NCI-H345 (cell line): Measurements from ENCODE around the gene RBM8A.
A peak's percentile ranks its signal among the peaks of the same experiment; 100 is the strongest.

ENCODE experiments used
- DNase-seq: peaks from one replicate; lab custom pipeline; 2025; lab: John Stamatoyannopoulos, UW

The RBM8A gene

DNA sequence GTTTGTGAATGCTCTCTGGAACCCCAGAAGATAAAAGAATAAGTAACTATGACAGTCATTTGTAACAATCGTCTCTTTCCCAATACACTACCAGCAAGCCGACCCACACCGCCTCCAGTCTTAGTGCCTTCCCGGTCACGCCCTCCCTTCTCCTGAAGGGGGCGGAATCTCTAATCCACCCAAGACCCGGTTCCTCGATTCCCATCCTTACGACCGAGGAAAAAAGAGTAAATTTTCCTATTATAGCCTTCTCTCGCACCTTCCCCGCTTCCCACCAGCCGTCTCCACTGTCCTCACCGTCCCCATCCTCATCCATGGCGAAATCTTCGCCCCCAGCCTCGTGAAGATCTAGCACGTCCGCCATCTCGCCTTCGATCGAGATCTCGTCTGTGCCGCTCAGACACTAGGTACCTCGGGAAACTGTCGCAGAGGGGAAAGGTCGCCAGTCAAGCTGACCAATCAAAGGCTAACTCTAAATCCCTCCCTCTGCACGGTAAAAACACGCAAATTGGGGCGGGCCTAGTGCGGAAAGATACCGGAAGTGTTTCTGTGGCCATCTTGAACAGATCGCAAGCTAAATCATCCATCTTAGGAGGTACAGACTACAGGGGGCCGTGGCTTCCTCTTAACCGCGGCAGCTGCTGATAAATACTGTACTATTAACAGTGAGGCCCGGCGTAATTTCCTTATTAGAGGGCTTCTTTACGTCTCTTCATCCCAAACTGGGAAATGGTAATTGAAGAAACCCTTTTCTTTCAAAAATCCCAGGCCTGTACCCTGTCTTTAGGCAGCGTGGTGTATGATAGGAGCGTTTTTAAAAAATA, at the start of gene RBM8A:
Gene RBM8A (minus strand): TSS at position 422 of the 824 bp plus-strand sequence. CDS start 58 bp downstream, at position 364.
- DNase-seq = peak; percentile 100

DNA sequence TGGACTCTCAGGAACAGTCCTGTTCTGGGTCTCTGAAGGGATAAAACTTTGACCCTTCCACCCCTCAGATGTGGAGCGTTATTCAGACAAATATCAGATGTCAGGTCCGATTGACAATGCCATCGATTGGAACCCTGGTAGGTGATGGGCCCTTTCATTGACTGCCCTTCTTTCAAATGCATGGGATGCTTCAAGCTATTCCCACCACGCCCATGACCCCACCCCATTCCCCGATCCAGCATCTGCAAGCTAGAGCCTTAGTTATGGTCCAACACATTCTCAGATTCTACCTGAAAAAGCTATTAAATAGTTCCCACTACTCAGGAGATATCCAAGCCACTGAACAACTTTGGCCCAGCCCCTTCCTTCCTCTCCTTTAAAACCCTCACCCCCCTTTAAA, 49.7 kb upstream of the RBM8A start:
- no peak for DNase-seq

DNA sequence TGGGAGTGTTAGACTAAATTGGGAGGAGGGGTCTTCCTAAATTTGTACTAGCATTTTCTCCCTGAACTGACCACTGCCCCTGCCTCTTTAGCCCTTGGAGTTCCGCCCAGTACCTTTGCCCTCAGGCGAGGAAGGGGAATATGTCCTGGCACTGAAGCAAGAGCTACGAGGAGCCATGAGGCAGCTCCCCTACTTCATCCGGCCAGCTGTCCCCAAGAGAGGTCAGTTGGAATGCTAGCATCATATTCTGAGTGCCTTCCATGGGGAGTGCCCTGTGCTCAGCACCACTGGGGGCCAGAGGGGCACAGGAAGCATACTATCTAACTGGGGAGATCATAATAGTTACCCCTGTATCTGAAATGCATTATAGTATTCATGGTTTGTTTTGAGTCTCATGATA, 47.9 kb upstream of the RBM8A start:
- DNase-seq = no peak

DNA sequence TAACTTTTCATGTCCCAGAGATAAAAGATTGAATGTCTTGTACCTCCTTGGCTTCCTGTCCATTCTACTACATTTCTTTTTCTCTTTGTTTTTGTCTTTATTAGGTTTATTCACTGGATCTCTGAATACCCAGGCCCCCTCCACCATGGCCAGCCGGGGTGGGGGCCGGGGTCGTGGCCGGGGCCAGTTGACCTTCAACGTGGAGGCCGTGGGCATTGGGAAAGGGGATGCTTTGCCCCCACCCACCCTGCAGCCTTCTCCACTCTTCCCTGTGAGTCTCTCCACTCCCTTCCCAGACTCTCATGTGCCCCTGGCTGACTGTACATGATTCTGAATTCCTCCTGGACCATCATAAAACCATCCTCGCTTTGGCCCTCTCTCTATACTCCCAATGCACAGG, 47.4 kb upstream of the RBM8A start:
- DNase-seq = no peak

DNA sequence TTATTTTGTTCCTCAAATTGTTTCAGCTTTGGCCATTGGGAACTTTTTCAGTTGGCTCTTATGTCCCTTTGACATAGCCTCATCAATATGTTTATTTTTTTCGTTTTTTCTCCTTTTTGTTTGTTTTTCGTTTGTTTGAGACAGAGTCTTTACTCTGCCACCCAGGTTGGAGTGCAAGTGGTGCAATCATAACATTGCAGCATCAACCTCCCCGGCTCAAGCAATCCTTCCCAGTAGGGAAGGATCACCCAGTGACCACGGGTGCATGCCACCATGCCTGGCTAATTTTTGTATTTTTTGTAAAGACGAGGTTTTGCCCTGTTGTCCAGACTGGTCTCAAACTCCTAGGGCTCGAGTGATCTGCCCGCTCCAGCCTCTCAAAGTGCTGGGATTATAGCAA, 45.3 kb upstream of the RBM8A start:
- no peak for DNase-seq

DNA sequence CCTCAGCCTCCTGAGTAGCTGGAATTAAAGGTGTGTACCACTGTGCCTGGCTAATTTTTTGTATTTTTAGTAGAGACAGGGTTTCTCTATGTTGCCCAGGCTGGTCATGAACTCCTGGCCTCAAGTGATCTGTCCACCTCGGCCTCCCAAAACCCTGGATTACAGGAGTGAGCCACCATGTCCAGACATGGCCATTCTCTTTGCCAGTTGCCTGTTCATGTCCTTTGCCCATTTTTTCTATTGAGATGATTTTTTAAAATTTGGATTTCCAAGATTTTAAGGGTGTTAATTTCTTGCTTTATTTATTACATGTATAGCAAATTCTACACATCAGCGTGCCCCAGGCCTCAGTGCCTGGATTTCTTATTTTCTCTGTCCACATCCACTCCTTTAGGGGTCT, 40.0 kb upstream of the RBM8A start:
- no peak for DNase-seq

DNA sequence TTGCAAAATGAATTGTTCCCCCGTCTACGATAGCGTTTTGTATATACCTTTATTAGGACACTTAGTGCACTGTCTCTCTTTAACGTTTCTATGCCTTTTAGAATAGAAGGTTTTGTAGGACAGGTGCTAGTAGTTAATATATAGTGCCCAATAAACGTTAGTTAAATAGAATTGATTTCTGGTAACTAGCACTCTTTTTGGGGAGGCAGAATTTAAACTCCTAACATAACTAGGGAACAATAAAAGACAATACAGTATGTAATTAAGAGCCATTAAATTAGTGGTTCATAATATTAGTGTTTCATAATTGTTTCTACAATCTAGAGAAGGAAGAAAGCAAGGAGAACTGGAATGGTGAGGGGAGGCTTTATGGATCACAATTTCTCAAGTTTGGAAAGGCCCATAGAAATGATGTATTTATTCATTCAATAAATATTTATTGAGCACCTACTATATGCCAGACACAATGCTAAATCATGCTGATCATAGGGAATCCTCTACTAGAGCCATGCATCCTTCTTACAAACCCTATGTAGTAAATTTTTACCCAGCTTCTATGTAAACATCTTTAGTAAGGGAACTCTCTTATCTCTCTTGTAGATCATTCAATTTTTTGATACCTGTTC, 37.9 kb upstream of the RBM8A start:
- DNase-seq = no peak

DNA sequence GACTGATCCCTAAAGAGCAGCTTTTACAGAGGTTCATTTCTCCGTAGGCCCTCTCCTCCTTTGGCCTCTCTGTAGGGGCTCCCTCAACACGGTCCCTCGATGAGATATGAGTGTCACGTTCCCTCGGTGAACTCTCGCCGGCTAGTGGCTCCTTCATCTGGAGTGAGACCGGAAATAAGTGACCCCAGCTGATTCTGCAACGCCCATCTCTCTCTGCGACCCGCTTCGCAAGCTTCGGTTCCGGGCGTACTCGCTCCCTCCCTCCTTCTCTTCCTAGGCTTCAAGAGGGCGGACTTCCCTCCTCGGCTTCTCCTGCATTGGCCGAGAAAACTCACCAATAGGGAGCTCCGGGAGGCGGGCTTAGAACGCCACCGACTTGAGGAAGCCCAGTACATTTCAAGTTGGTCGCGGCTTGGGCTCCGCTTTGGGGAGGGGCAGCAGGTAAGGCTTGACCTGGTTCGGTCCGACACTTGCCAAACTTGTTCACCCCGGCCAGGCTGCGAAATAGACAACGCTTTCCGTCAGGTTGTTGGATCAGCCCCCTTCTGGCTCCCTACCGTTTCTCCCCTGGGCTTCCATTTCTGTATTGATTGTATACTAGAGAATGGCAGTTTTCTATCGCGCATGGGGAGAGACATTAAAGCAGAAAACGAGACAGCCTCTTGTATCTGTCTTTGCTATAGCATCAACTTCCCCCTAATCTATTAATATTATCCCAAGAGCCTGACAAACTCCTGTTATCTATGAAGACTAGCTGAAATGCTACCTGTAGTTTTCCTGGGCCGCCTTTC, 37.2 kb upstream of the RBM8A start, which contains the start of the genes ANKRD34A and POLR3GL:
Gene ANKRD34A (minus strand): TSS at position 248 of the 791 bp plus-strand sequence. CDS start 2,816 bp downstream, outside the sequence.
Gene POLR3GL (plus strand): TSS at position 363 of the 791 bp plus-strand sequence. CDS start 10,176 bp downstream, outside the sequence.
- DNase-seq = peak; percentile 99

DNA sequence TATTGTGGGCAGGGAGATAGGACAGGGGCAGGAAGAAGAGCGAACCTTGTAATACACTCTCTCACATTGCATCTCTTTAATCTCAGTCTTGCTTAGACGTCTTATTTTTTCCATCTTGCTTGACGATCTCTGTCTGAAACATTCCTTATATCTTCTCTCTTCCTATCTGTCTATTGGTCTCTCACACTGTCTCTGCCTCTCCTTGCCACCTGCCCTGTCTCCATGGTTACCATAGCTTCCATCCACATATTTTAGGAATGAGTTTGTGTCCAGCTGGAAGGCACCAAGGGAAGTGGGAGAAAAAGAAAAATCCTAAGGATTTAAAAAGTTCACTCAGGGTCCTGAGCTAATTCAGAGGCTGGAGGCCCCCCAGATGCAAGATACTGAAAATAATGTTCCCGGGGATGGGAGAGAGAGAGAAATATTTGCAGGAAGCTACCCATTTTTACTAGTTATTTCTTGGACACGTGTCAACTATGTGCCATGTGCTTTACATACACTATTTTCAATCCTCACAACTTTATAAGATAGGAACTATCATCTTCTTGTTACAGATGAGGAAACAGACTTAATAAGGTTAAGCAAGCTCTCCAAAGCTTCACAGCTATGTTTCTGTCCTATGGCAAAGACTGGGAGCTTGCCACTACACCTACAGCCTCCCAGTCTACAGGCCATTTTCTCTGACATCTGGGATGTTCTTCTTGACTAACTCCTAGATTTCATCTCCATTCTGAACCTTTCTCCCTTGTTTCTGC, 36.2 kb upstream of the RBM8A start:
- peak; percentile 66 for DNase-seq

DNA sequence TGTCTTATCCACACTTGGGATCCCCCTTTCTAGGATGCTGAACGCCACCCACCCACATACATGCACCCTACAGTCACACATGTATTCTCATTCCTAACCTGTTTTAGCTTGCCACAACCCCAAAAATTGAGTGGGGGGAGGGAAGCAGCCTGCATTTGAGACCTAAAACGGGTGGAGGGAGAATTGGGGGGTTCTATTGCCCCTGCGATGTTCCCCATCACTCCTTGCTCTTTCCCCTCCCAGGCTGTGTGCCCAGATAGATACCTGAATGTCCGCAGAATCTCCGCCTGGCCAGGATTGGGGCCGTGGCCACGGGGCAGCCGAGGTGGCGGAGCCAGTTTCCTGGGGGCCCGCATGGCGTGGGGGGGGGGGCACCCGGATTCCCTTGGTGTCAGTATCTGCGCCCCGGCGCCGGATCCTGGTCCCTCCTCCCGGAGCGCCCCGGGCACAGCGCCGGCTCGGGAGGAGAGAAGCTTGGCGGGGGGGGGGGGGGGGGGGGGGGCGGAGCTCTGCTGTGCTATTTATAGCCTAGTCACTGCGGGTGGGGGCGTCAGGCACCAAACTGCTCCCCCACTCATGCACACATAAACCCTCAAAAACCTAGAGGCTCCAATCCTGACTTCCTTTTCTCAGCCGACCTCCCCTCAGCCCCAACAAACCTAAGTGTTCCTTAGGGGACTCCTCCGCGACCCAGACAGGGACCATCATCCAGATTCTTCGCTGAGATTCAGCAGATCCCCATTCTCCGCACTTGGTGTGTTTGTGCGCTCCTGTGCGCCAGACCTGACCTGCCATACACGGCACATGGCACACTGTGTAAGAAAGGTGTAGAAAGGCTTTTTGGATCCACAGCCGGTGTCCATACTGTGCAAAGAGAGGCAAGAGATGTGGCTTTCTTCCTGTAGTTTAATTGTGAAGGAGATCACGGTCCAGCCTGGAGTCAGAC, 35.1 kb upstream of the RBM8A start:
- peak; percentile 73 for DNase-seq

DNA sequence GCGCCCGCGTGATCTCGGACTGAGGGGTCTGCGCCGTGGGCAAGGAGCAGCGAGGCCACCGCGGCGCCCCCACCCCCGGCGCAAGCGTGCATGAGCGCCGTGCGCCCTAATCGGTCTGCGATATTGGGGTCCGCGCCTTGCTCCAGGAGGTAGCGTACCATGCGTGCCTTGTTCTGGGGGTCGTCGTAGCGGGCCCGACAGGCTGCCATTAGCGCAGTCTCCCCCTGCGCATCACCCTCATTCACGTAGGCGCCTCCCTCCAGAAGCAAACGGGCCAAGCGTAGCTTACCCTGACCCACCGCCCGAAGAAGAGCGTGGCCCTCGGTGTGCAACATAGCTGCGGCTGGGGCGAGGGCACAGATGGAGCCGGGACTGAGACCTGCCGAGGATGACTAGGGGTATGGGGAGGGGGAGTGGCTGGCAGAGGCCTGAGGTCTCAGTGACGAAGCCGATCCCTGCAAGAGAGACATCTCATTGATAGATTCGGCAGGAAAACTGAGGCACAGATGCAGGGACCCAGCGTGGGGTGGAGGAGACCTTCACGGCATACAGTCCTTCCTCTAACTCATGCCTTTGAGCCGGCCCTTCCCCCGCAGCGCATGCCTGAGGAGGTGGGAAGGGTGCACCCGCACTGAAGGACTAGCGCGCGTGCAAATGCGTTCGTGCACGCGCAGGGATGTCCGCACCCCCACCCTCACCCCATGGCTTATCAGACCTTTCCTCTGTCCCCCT, 34.3 kb upstream of the RBM8A start:
- DNase-seq = peak; percentile 71

DNA sequence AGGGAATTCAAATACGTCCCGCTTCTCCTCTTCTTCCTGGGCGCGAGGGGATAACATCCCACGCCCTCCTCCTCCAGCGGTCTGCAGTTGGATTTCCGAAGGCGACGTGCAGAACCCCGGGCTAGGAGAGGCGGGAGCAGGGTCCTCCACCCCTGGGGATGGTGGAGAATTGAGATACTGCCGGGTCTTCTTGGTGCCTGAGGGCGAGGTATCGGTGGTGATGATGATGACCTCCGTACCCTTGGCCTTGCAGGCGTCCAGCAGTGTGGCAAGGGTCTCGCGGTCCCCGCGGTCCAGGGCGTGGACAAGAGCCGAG, 33.8 kb upstream of the RBM8A start:
- no peak for DNase-seq

DNA sequence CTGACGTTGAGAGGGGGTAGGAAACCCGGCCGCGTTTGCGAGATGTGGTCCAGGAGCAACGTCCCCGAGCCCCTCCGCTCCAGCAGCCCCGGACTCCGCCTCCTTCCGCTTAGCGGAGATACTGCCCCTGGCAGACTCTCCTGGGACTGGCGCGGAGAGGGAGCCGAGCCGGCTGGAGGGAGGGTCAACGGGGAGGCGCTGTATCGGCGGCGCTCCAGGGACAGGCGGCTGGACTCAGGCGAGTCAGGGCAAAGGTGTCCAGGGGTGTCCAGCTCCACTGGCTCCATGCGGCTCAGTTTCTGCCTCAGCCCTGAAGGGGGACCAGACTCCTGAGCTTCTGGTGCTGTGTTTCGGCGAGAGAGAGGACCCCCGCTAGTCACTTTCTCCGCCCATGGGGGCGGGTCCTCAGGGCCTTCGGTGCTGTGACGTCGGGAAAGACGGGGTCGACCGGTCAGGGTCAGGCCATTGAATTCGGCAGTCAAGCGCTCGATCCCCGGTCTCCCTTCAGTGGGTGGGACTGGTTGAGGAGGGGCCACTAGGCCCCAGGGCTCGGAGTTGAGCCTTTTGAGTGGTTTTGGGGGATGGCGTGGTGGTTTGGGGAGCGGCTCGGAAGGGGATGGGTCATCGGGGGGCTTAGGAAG, 33.3 kb upstream of the RBM8A start:
- DNase-seq = peak; percentile 88

DNA sequence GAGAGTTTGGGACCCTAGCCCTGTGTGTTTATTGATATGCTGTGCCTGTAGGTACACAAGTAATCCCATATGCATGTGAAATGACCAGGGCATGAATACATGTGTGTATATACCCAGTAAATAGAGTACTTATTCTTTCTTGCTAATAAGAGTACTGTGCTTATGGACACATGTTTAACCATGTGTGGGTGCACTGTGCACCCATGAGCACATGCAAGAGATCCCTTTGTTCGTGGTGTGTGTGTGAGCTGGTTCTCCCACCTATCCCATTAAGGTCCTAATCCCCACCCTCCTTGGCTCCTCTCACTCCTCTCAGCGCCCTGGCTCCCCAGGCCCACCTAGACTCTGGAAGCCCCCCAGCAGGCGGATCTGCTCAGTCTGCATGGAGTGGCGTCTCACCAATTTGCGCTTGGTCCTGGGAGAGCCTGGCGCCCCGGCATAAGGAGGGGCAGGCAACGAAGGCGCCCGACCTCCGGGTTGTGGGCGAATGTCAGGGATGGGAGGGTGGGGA, 32.7 kb upstream of the RBM8A start:
- DNase-seq = peak; percentile 57

DNA sequence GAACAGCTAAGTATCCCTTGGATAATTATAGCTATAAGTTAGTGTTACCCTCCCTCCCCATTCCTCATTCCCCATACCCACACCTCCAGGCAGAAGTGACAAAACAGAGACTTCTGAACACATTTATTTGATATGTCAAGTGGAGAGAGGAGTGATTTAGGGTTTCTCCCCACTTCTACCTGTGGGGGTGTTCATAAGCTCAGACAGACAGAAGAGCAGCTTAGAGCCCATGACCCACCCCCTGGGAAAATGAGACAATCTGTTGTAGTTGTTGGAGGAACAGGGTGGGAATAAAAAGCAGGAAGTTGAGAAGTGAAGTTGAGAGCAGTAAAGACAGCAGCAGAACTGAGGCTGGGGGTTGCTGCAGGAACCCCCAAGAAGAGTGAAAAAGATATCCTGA, 32.0 kb upstream of the RBM8A start:
- DNase-seq = no peak

DNA sequence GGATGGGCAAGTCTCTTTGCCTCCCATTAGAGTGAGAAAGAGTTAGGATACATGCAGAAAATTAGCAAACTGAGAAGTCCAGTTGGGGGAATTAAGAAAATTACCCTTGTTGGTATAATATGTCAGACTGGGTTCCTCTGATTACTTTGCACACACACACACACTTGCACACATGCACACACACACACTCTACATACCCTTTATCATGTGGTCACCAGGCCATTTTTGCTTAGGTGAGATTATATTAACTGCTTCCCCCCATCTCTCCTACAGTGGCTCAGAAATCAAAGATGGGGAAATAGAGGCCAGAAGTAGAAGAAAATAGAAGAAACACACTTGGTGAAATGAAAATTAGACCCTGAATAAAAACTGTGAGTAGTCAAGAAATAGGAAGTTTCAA, 31.4 kb upstream of the RBM8A start:
- no peak for DNase-seq

DNA sequence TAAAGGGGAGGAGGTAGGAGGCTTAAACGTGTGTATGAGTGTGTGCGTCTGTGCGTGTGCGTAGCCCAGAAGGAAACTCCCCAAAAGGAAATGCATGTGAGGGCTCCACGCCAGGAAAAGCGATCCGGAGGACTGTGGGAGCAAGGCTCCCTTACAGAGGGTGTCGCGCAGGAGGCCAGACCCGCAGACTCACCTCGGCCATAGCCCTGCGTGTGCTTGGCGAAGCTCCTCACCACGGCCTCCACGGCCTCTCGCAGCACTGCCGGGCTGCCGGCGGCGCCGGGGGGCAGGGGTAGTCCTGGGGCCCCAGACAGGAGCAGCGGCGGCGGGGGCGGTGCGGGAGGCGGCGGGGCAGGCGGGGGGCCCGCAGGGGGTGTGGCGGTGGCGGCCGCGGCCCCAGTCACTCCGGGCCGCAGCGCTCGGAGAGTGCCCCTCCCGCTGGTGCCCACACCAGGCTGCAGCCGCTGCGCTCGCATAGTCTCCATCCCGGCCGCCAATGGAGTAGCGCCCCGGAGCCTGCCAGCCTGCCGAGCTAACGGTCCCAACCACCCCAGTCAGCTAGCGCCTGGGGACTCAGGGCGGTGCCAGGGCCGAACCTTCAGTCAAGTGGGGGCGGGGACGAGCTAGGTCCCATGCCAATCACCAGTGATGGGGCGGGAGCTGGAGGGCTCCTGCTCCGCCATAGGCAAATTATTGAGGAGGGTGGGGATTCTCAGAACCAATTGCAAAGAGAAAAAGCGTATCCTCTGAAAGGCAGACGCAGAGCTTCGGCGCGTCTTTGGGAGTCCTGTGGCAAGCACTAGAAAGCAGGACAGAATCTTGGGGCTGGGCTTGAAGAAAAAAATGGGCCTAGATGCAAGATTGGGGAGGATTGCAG, 30.4 kb upstream of the RBM8A start, which contains the start of gene LIX1L:
Gene LIX1L (minus strand): TSS at position 575 of the 877 bp plus-strand sequence. CDS start 90 bp downstream, at position 485.
- peak; percentile 100 for DNase-seq

DNA sequence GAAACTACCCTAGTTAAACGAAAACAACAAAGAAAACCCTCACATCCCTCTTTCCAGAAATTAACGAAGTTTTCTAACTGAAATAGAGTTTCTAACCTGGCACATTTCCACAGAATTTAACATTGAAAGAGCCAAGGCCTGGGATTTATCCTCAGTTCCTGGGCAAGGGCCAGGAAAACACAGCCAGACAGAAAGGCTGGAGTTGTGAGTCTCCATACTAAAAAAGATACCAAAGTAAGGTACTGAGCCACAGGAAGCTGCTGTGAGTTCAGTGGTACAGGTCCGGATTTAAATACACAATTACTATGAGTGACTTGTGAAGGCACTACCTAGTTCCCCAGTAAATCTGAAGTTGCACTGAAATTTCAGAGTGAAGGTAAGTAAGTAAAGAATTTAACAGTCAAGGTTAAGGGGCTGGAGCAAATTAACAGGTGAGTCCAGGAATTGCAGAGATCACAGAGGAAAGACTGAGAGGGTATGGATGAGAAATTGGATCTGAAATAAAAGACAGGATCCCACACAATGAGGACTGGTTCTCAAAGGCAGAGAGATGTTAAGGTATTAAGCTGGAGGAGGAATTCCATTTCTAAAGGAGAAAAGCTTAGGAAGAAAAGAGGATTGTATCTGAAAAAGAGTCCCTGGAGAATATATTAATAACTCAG, 29.6 kb upstream of the RBM8A start:
- peak; percentile 19 for DNase-seq
